HFFc6 (cell line): ENCODE data around the gene AP2B1. TPM values are rescaled to one million over a fixed set of nuclear protein-coding genes. Genes with fewer than 3 reads are reported as not detected.

Experiments used
- DNase-seq: peaks from one replicate; pipeline ENCODE4 v3.0.0-alpha.2; 2018
- H3K27ac Mint-ChIP-seq: 2 replicates; pipeline ENCODE4 v1.8.0; 2020; ENCODE audit warnings: mild to moderate bottlenecking, mixed read lengths
- H3K27me3 Mint-ChIP-seq: 2 replicates; pipeline ENCODE4 v1.8.0; 2021; ENCODE audit warnings: mild to moderate bottlenecking, moderate library complexity, mixed read lengths; ENCODE audit not compliant: insufficient read depth
- H3K36me3 Mint-ChIP-seq: 2 replicates; pipeline ENCODE4 v1.8.0; 2021; ENCODE audit warnings: low read depth, mixed read lengths
- H3K4me1 Mint-ChIP-seq: 2 replicates; pipeline ENCODE4 v1.8.0; 2020; ENCODE audit warnings: low read depth, mixed read lengths
- H3K4me3 Mint-ChIP-seq: 2 replicates; pipeline ENCODE4 v1.8.0; 2020; ENCODE audit warnings: mild to moderate bottlenecking, moderate library complexity, mixed read lengths
- H3K9me3 Mint-ChIP-seq: 2 replicates; pipeline ENCODE4 v1.8.0; 2020; ENCODE audit warnings: mild to moderate bottlenecking, mixed read lengths
- CTCF ChIP-seq: fragments of 200-600 bp; sonication (generic); IDR thresholded peaks from 2 replicates; pipeline ENCODE4 v1.5.0; 2021; ENCODE audit warnings: antibody characterized with exemption, mild to moderate bottlenecking
- total RNA-seq, 6 experiments: library from RNA; stranded (reverse); fragmentation: NEBNext Ultra II Directional; extraction: Animal tissue kit (Norgen Biotek cat#: 25700); gene quantifications; 2 replicates in 1 of 6; 3 replicates in 5 of 6; pipeline ENCODE4 v1.2.3, GENCODE V29; 2021

The AP2B1 gene
- total RNA-seq, 6 experiments from 2014 or later = 168 to 196 (median 182) TPM

- H3K4me3 Mint-ChIP-seq = no peak overlapping the region
- TF ChIP-seq CTCF = no peak
- no peak for DNase-seq
- peaks cover 10% of the 10 kb centered on the region for H3K36me3 Mint-ChIP-seq
- H3K27ac Mint-ChIP-seq = no peak overlapping the region
- H3K27me3 Mint-ChIP-seq = no peaks in the 10 kb centered on the region
- peaks cover 10% of the 10 kb centered on the region for H3K4me1 Mint-ChIP-seq
- H3K9me3 Mint-ChIP-seq = no peaks in the 10 kb centered on the region
These were observed 127.9 kb downstream of the AP2B1 start for GRCh38 chr17:35714988-35715387.

GRCh38 chr17:35715416-35715815 lies 128.3 kb downstream of the AP2B1 start:
- Mint-ChIP-seq H3K4me1 (peaks cover 10% of the 10 kb centered on the region), H3K4me3 (no peak overlapping the region), H3K36me3 (peaks cover 8% of the 10 kb centered on the region), H3K9me3 (no peaks in the 10 kb centered on the region), H3K27ac (no peak overlapping the region), H3K27me3 (no peaks in the 10 kb centered on the region)
- no peak for DNase-seq
- TF ChIP-seq CTCF = no peak

- Mint-ChIP-seq H3K9me3 (no peaks in the 10 kb centered on the region), H3K4me1 (peaks cover 8% of the 10 kb centered on the region), H3K27ac (no peak overlapping the region), H3K4me3 (no peak overlapping the region), H3K36me3 (peaks cover 5% of the 10 kb centered on the region), H3K27me3 (no peaks in the 10 kb centered on the region)
- no peak for TF ChIP-seq CTCF
- no peak for DNase-seq
These were observed 129.1 kb downstream of the AP2B1 start for GRCh38 chr17:35716173-35716572.

GRCh38 chr17:35716897-35717465 lies 129.9 kb downstream of the AP2B1 start:
- Mint-ChIP-seq H3K4me3 (no peak overlapping the region), H3K4me1 (peaks cover 6% of the 10 kb centered on the region), H3K36me3 (peaks cover 5% of the 10 kb centered on the region; the same call in 1 of the 2 replicates), H3K27me3 (no peaks in the 10 kb centered on the region), H3K9me3 (no peaks in the 10 kb centered on the region), H3K27ac (no peak overlapping the region)
- no peak for TF ChIP-seq CTCF
- DNase-seq = no peak

- DNase-seq = no peak
- no peak for TF ChIP-seq CTCF
- Mint-ChIP-seq H3K4me1 (peaks cover 6% of the 10 kb centered on the region), H3K27me3 (no peaks in the 10 kb centered on the region), H3K27ac (no peak overlapping the region), H3K36me3 (peaks cover 5% of the 10 kb centered on the region; the same call in 1 of the 2 replicates), H3K9me3 (no peaks in the 10 kb centered on the region), H3K4me3 (no peak overlapping the region)
These were observed 130.4 kb downstream of the AP2B1 start for GRCh38 chr17:35717475-35717874.
